ENCODE data around the gene ARMC12.

GRCh38 chr6:35723587-35723986 is 13.2 kb upstream of the ARMC12 start:
- TF ChIP-seq, protein P1, sequence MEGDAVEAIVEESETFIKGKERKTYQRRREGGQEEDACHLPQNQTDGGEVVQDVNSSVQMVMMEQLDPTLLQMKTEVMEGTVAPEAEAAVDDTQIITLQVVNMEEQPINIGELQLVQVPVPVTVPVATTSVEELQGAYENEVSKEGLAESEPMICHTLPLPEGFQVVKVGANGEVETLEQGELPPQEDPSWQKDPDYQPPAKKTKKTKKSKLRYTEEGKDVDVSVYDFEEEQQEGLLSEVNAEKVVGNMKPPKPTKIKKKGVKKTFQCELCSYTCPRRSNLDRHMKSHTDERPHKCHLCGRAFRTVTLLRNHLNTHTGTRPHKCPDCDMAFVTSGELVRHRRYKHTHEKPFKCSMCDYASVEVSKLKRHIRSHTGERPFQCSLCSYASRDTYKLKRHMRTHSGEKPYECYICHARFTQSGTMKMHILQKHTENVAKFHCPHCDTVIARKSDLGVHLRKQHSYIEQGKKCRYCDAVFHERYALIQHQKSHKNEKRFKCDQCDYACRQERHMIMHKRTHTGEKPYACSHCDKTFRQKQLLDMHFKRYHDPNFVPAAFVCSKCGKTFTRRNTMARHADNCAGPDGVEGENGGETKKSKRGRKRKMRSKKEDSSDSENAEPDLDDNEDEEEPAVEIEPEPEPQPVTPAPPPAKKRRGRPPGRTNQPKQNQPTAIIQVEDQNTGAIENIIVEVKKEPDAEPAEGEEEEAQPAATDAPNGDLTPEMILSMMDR (IDR thresholded peaks at IDR 0.05): no peak
- no peak for TF ChIP-seq POLR2A (IDR thresholded peaks at IDR 0.05)
